Prostate gland (tissue), 2 donors: ENCODE measurements around the gene ARSJ. TPM values are rescaled to one million over a fixed set of nuclear protein-coding genes. Genes with fewer than 3 reads are reported as not detected.
A peak's percentile ranks its signal among the peaks of the same experiment; 100 is the strongest.

Source experiments
- DNase-seq: peaks from one replicate; pipeline ENCODE4 v3.0.0-alpha.2; 2019; ENCODE audit warnings: low spot score
- H3K27ac ChIP-seq, 2 donors: fragments of 200-600 bp; sonication (generic); 2 replicates each; pipeline ENCODE4 v1.5.1; 2017 to 2019
- H3K27me3 ChIP-seq: fragments of 200-600 bp; sonication (generic); replicated peaks from 2 replicates; pipeline ENCODE4 v1.5.1; 2019; ENCODE audit not compliant: insufficient read depth
- H3K36me3 ChIP-seq, 2 donors: fragments of 200-600 bp; sonication (generic); 1 replicate in 1 of 2; 2 replicates in 1 of 2; pipeline versions ENCODE4 v1.5.1 to v1.8.1; 2017 to 2019
- H3K4me1 ChIP-seq: fragments of 200-600 bp; sonication (generic); replicated peaks from 2 replicates; pipeline ENCODE4 v1.5.1; 2019
- H3K4me3 ChIP-seq, 2 donors: fragments of 200-600 bp; sonication (generic); 2 replicates each; pipeline ENCODE4 v1.5.1; 2017 to 2019
- H3K9me3 ChIP-seq: fragments of 200-600 bp; sonication (generic); 2 replicates; pipeline ENCODE4 v1.5.1; 2017
- POLR2A ChIP-seq: fragments of 450-650 bp; IDR thresholded peaks from one replicate; pipeline ENCODE4 v1.6.1; 2016; ENCODE audit warnings: antibody characterized with exemption, mild to moderate bottlenecking
- POLR2AphosphoS5 ChIP-seq: sonication (generic); formaldehyde crosslinking; IDR thresholded peaks from one replicate; pipeline ENCODE4 v1.6.1; 2017; ENCODE audit warnings: antibody characterized with exemption
- WGBS: methylation state at CpG from one replicate; pipeline ENCODE4 v1.1.5; 2018; 5-methylcytosine and 5-hydroxymethylcytosine counted together
- intact Hi-C: fragments of 100-400 bp; cut with DNase I; formaldehyde crosslinking; loops from one replicate; pipeline ENCODE4 v1.14.2; 2022
- total RNA-seq, 2 donors: library from RNA; depleted of rRNA; stranded (reverse); fragments of >200 nt; gene quantifications; one replicate each; pipeline ENCODE4 v1.1.0, GENCODE V29; 2016
- TF ChIP-seq, protein P1 (sequence below), 4 experiments: fragments of 200-600 bp in 2 of 4; fragments of 450-650 bp in 2 of 4; sonication (generic) in 2 of 4; IDR thresholded peaks; 1 replicate in 3 of 4; 2 replicates in 1 of 4; pipeline ENCODE4 v1.5.1; 2016 to 2019; ENCODE audit warnings: antibody characterized with exemption in 4 of 4, mild to moderate bottlenecking in 2 of 4, moderate library complexity in 2 of 4

The ARSJ gene
- total RNA-seq, 2 donors from 2014 or later: 8.8 to 12.5 TPM

DNA sequence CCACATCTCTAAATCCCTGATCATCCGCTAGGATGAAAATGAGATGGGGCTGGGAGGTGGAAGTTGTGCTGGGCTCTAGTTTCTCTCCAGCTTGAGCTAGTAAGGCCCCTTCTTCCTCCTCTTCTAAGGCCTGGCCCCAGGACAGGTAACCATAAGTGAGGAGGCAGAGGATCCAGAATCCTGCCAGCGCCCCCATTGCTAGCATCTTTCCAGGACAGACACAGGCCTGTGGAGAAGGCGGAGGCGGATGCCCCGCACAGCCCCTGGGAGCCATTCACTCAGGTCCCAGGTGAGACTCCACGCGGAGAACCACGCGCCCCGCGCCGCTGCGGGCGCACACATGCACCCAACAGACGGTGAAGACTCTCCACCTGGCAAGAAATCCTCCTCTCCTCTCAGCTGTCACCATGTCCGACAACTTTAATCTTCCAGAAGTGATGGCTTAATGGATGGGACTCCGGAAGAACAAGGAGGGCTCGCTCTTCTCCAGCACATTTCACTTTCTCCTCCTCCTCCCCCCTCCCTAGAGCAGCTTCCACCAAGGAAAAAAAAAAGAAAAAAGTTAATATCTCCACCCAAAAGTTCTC, 793 bp downstream of the ARSJ start:
- Histone ChIP-seq H3K27me3 (no peaks in the 10 kb centered on the region), H3K9me3 (no peaks in the 10 kb centered on the region), H3K36me3 (no peaks in the 10 kb centered on the region), H3K27ac (peak overlapping the region; percentile 90 to 91), H3K4me1 (peaks cover 4% of the 10 kb centered on the region), H3K4me3 (peak overlapping the region; percentile 58 to 59)
- WGBS: 26% methylated on average over 18 of the region's 18 CpGs
- intact Hi-C loops: no loop called here
- TF ChIP-seq POLR2A: no peak
- no peak for TF ChIP-seq POLR2AphosphoS5
- TF ChIP-seq, protein P1, sequence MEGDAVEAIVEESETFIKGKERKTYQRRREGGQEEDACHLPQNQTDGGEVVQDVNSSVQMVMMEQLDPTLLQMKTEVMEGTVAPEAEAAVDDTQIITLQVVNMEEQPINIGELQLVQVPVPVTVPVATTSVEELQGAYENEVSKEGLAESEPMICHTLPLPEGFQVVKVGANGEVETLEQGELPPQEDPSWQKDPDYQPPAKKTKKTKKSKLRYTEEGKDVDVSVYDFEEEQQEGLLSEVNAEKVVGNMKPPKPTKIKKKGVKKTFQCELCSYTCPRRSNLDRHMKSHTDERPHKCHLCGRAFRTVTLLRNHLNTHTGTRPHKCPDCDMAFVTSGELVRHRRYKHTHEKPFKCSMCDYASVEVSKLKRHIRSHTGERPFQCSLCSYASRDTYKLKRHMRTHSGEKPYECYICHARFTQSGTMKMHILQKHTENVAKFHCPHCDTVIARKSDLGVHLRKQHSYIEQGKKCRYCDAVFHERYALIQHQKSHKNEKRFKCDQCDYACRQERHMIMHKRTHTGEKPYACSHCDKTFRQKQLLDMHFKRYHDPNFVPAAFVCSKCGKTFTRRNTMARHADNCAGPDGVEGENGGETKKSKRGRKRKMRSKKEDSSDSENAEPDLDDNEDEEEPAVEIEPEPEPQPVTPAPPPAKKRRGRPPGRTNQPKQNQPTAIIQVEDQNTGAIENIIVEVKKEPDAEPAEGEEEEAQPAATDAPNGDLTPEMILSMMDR (IDR thresholded peaks at IDR 0.05): no peak
- peak; percentile 43 for DNase-seq

DNA sequence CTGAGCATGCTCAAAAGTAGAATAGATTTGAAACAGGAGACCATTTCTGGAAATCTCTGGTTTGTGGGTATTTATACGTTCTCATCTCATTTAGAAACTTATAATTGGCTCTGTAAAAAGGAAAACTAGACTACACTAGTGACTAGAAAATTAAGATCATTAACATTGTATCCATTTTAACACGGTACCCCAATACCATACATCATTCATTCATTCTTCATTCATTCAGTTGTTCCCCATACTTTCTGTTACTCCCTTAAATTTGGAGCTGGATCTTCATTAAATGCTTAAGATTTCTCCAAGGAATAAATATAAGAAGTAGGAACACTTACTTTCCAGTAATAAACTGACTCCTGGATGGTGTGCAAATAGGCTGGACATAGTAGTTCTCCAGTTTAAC, 1.3 kb downstream of the ARSJ start:
- Histone ChIP-seq H3K4me3 (peak overlapping the region; percentile 58 to 59), H3K27ac (peak overlapping the region; percentile 90 to 91), H3K4me1 (peaks cover 4% of the 10 kb centered on the region), H3K27me3 (no peaks in the 10 kb centered on the region), H3K9me3 (no peaks in the 10 kb centered on the region), H3K36me3 (no peaks in the 10 kb centered on the region)
- no peak for DNase-seq
- WGBS: 22% methylated on average over 2 of the region's 2 CpGs
- TF ChIP-seq POLR2AphosphoS5 (no peak), POLR2A (no peak)
- TF ChIP-seq, protein P1 (IDR thresholded peaks at IDR 0.05): no peak
- intact Hi-C loops: no loop called here

DNA sequence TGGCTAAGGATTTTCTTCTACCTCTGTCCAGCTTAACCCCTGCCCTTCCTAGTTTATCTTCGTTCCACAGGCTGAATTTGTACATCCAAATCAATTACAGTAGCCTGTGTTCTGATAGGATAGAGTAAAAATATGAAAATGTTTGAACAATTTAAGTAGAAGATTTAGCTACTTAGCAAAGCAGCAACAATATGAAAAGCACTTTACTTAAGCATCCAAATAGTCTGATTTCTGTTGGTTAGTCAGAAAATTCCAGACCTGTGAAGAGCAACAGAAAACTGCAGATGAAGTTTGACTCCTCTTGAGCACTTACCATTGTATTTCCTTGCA, 2.0 kb downstream of the ARSJ start:
- no peak for TF ChIP-seq POLR2A
- TF ChIP-seq, protein P1 (IDR thresholded peaks at IDR 0.05): no peak
- TF ChIP-seq POLR2AphosphoS5: peak; percentile 8
- intact Hi-C loops: no loop called here
- H3K27ac ChIP-seq: peak overlapping the region; percentile 53 to 90
- no peaks in the 10 kb centered on the region for H3K27me3 ChIP-seq
- H3K4me1 ChIP-seq: peaks cover 4% of the 10 kb centered on the region
- no peaks in the 10 kb centered on the region for H3K36me3 ChIP-seq
- peak overlapping the region; percentile 58 to 59 for H3K4me3 ChIP-seq
- 13% methylated on average over 1 of the region's 1 CpG for WGBS
- no peak for DNase-seq
- H3K9me3 ChIP-seq: no peaks in the 10 kb centered on the region

DNA sequence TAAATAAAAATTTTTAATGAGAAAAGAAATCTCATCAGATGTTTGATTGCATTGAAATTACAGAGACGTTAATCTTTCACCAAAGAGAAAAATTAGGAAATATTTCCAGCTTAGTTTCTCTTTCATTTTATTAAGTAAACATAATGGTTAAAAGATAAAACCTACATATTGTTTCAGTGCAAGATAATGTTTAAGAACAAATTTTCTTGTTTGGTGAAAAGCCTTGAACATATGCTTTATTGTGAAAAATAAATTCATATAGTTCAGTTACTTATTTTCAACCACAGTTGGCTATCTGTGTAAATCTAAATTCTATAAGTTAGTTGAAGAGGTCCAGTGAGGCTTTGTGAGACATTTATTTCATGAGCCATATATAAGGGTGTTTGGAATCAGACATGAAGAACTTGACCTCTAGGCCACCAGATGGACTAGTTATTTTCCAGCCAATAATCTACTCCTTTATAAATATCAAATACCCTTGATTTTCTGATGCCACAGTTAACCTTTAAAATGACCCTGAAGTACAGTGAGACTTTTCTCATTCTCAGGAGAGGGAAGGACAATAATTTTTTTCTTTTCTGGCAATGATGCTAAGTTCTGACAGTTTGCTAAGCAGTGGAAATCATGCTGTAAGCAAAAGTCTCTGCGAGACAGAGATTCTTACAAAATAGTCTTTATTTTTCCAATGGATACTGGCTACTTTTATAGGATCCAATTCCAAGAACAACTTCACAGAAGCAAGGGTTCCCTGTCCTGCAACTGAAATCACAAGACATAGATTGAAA, 2.5 kb downstream of the ARSJ start:
- no peaks in the 10 kb centered on the region for H3K36me3 ChIP-seq
- peak overlapping the region; percentile 53 to 90 for H3K27ac ChIP-seq
- H3K27me3 ChIP-seq: no peaks in the 10 kb centered on the region
- no peak for DNase-seq
- peak overlapping the region; percentile 58 to 59 for H3K4me3 ChIP-seq
- intact Hi-C loops: no loop called here
- TF ChIP-seq, protein P1 (IDR thresholded peaks at IDR 0.05): no peak
- peaks cover 4% of the 10 kb centered on the region for H3K4me1 ChIP-seq
- 10% methylated on average over 2 of the region's 2 CpGs for WGBS
- H3K9me3 ChIP-seq: no peaks in the 10 kb centered on the region

DNA sequence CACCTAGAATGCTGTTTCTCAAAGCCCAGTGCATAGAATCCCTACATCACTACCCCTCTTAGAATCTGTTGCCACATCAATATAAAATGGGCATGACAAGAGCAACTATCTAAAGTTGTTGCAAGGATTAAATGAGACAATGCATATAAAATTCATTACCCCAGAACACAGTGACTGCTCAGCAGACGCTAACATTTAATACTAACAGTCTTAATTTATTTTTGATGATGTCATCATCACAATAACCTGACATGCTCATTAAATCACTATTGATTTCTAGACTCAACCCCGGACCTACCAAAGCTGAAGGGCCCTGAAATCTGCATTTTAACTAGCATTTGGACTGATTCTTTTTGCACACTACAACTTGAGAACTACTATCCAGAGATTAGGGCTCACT, 3.9 kb downstream of the ARSJ start:
- 38% methylated on average over 2 of the region's 2 CpGs for WGBS
- no peaks in the 10 kb centered on the region for H3K9me3 ChIP-seq
- intact Hi-C loops: no loop called here
- peaks cover 4% of the 10 kb centered on the region for H3K4me1 ChIP-seq
- H3K36me3 ChIP-seq: no peaks in the 10 kb centered on the region
- peak overlapping the region in 1 of 2 donors; percentile 59 for H3K4me3 ChIP-seq
- TF ChIP-seq POLR2AphosphoS5 (no peak), POLR2A (no peak)
- TF ChIP-seq, protein P1 (IDR thresholded peaks at IDR 0.05): no peak
- H3K27me3 ChIP-seq: no peaks in the 10 kb centered on the region
- H3K27ac ChIP-seq: no peak overlapping the region
- DNase-seq: no peak
